ENCODE measurements around the gene AP2S1. TPM values are rescaled to one million over a fixed set of nuclear protein-coding genes. Genes with fewer than 3 reads are reported as not detected.
"Not testable (repeated sequence)": the region's sequence is repeated elsewhere in the genome, so short reads cannot be mapped to it uniquely, and the experiment has no call there.

AP2S1 gene
- total RNA-seq, 1 experiment from 2014 or later = 304 TPM

- H3K4me1 ChIP-seq (replicated peaks) = peaks cover 13% of the 10 kb centered on the region
- H3K4me3 ChIP-seq = no peak overlapping the region
- peaks cover 94% of the 10 kb centered on the region for H3K36me3 ChIP-seq
- DNase-seq (ENCODE audit: low read depth in 1 of 2, low spot score in 2 of 2) = no peak
- no peak overlapping the region for H3K27ac ChIP-seq
- H3K27me3 ChIP-seq (replicated peaks) = no peaks in the 10 kb centered on the region
- no peaks in the 10 kb centered on the region for H3K9me3 ChIP-seq (replicated peaks)
These were observed 7.9 kb downstream of the AP2S1 start for GRCh38 chr19:46842791-46843190.

GRCh38 chr19:46841458-46842083 lies 9.1 kb downstream of the AP2S1 start:
- H3K36me3 ChIP-seq = peaks cover 94% of the 10 kb centered on the region
- H3K27ac ChIP-seq = no peak overlapping the region
- H3K4me3 ChIP-seq = no peak overlapping the region

GRCh38 chr19:46840498-46840942 lies 10.1 kb downstream of the AP2S1 start:
- Histone ChIP-seq H3K27me3 (replicated peaks) (no peaks in the 10 kb centered on the region), H3K27ac (no peak overlapping the region), H3K9me3 (replicated peaks) (no peaks in the 10 kb centered on the region), H3K4me3 (no peak overlapping the region), H3K4me1 (replicated peaks) (peaks cover 13% of the 10 kb centered on the region), H3K36me3 (peaks cover 98% of the 10 kb centered on the region)
- DNase-seq (ENCODE audit: low read depth in 1 of 2, low spot score in 2 of 2) = peak in 1 of 2 experiments; percentile 64

More at GRCh38 chr19:46841458-46842083, 9.1 kb downstream of the AP2S1 start:
- H3K27me3 ChIP-seq (replicated peaks) = no peaks in the 10 kb centered on the region
- H3K9me3 ChIP-seq (replicated peaks) = no peaks in the 10 kb centered on the region
- peaks cover 13% of the 10 kb centered on the region for H3K4me1 ChIP-seq (replicated peaks)
- peak in 1 of 2 experiments; percentile 61 for DNase-seq (ENCODE audit: low read depth in 1 of 2, low spot score in 2 of 2)

- no peak for DNase-seq (ENCODE audit: low read depth in 1 of 2, low spot score in 2 of 2)
These were observed 10.7 kb downstream of the AP2S1 start for GRCh38 chr19:46839752-46840497.

GRCh38 chr19:46838160-46838559 lies 12.5 kb downstream of the AP2S1 start:
- Histone ChIP-seq H3K27me3 (replicated peaks) (no peaks in the 10 kb centered on the region), H3K27ac (no peak overlapping the region), H3K4me3 (no peak overlapping the region), H3K9me3 (replicated peaks) (no peaks in the 10 kb centered on the region), H3K4me1 (replicated peaks) (peaks cover 13% of the 10 kb centered on the region), H3K36me3 (peaks cover 75% of the 10 kb centered on the region)
- no peak for DNase-seq (ENCODE audit: low read depth in 1 of 2, low spot score in 2 of 2)

More at GRCh38 chr19:46839752-46840497, 10.7 kb downstream of the AP2S1 start:
- Histone ChIP-seq H3K4me3 (no peak overlapping the region), H3K27me3 (replicated peaks) (no peaks in the 10 kb centered on the region), H3K27ac (no peak overlapping the region), H3K36me3 (peaks cover 92% of the 10 kb centered on the region), H3K9me3 (replicated peaks) (no peaks in the 10 kb centered on the region), H3K4me1 (replicated peaks) (peaks cover 13% of the 10 kb centered on the region)

- Histone ChIP-seq H3K27ac (no peak overlapping the region), H3K4me1 (replicated peaks) (peaks cover 3% of the 10 kb centered on the region; the same call in 1 of the 2 replicates), H3K36me3 (peaks cover 43% of the 10 kb centered on the region), H3K4me3 (no peak overlapping the region), H3K9me3 (replicated peaks) (peaks cover 7% of the 10 kb centered on the region; the same call in 1 of the 2 replicates), H3K27me3 (replicated peaks) (no peaks in the 10 kb centered on the region)
- no peak for DNase-seq (ENCODE audit: low read depth in 1 of 2, low spot score in 2 of 2)
These were observed 15.7 kb downstream of the AP2S1 start for GRCh38 chr19:46834984-46835383.

- Histone ChIP-seq H3K27ac (no peak overlapping the region), H3K9me3 (replicated peaks) (peaks cover 7% of the 10 kb centered on the region; the same call in 1 of the 2 replicates), H3K36me3 (peaks cover 35% of the 10 kb centered on the region), H3K4me1 (replicated peaks) (peaks cover 8% of the 10 kb centered on the region), H3K27me3 (replicated peaks) (no peaks in the 10 kb centered on the region), H3K4me3 (no peak overlapping the region)
- DNase-seq (ENCODE audit: low read depth in 1 of 2, low spot score in 2 of 2) = no peak
These were observed 16.5 kb downstream of the AP2S1 start for GRCh38 chr19:46834121-46834520.

- DNase-seq (ENCODE audit: low read depth in 1 of 2, low spot score in 2 of 2) = peak in 1 of 2 experiments; percentile 33
- Histone ChIP-seq H3K9me3 (replicated peaks) (peaks cover 7% of the 10 kb centered on the region; the same call in 1 of the 2 replicates), H3K27me3 (replicated peaks) (no peaks in the 10 kb centered on the region), H3K4me1 (replicated peaks) (peaks cover 8% of the 10 kb centered on the region), H3K4me3 (no peak overlapping the region), H3K36me3 (peaks cover 3% of the 10 kb centered on the region; the same call in 1 of the 2 replicates), H3K27ac (peak overlapping the region; percentile 62; the same call in 1 of the 2 replicates)
These were observed 19.8 kb downstream of the AP2S1 start for GRCh38 chr19:46830864-46831263.

GRCh38 chr19:46828484-46828883 lies 22.2 kb downstream of the AP2S1 start:
- H3K36me3 ChIP-seq = no peaks in the 10 kb centered on the region
- H3K27me3 ChIP-seq (replicated peaks) = no peaks in the 10 kb centered on the region
- no peak overlapping the region for H3K4me3 ChIP-seq
- H3K4me1 ChIP-seq (replicated peaks) = peaks cover 8% of the 10 kb centered on the region
- no peak for DNase-seq (ENCODE audit: low read depth in 1 of 2, low spot score in 2 of 2)
- H3K27ac ChIP-seq = no peak overlapping the region
- peaks cover 7% of the 10 kb centered on the region; the same call in 1 of the 2 replicates for H3K9me3 ChIP-seq (replicated peaks)

- no peak for DNase-seq (ENCODE audit: low read depth in 1 of 2, low spot score in 2 of 2)
- no peaks in the 10 kb centered on the region for H3K36me3 ChIP-seq
- no peak overlapping the region for H3K4me3 ChIP-seq
- no peaks in the 10 kb centered on the region for H3K27me3 ChIP-seq (replicated peaks)
- no peaks in the 10 kb centered on the region for H3K9me3 ChIP-seq (replicated peaks)
- peaks cover 7% of the 10 kb centered on the region for H3K4me1 ChIP-seq (replicated peaks)
- H3K27ac ChIP-seq = no peak overlapping the region
These were observed 25.0 kb downstream of the AP2S1 start for GRCh38 chr19:46825731-46826055.

GRCh38 chr19:46824890-46825730 lies 25.5 kb downstream of the AP2S1 start:
- Histone ChIP-seq H3K27ac (no peak overlapping the region), H3K4me1 (replicated peaks) (peaks cover 5% of the 10 kb centered on the region), H3K27me3 (replicated peaks) (no peaks in the 10 kb centered on the region), H3K4me3 (no peak overlapping the region), H3K9me3 (replicated peaks) (no peaks in the 10 kb centered on the region), H3K36me3 (no peaks in the 10 kb centered on the region)
- DNase-seq (ENCODE audit: low read depth in 1 of 2, low spot score in 2 of 2) = no peak

GRCh38 chr19:46823049-46823448 lies 27.6 kb downstream of the AP2S1 start:
- no peak for DNase-seq (ENCODE audit: low read depth in 1 of 2, low spot score in 2 of 2)
- H3K9me3 ChIP-seq (replicated peaks) = no peaks in the 10 kb centered on the region
- H3K36me3 ChIP-seq = no peaks in the 10 kb centered on the region
- no peaks in the 10 kb centered on the region for H3K27me3 ChIP-seq (replicated peaks)
- no peak overlapping the region for H3K27ac ChIP-seq
- no peaks in the 10 kb centered on the region for H3K4me1 ChIP-seq (replicated peaks)
- H3K4me3 ChIP-seq = no peak overlapping the region

- DNase-seq (ENCODE audit: low read depth in 1 of 2, low spot score in 2 of 2); H3K27ac ChIP-seq; H3K27me3 ChIP-seq (replicated peaks); H3K4me1 ChIP-seq (replicated peaks); H3K9me3 ChIP-seq (replicated peaks); H3K4me3 ChIP-seq; H3K36me3 ChIP-seq: not testable (repeated sequence)
These were observed 28.2 kb downstream of the AP2S1 start for GRCh38 chr19:46822410-46822787.

Measured in SJSA1 (cell line).